Measurements from ENCODE around the gene EFL1.

Gene EFL1

DNA sequence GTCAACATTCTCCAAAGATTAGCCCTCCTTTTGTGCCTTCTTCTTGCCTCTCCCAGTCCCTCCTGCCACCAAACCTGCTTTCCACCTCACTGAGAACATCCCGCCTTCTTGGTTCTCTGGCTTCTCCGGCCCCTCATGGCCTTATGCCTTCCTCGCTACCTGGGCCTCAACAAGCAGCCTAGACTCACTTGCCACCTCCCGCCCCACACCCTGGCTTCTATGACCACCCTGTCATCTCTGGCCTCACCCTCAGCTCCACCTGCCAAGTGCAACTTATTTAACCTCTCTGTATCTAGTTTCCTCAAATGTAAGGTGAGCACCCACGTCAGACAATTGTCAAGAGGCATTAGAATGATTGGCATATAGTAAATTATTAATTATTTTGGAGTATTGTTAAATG lies 147.9 kb downstream of the EFL1 start:
- DNase-seq: no peak

- DNase-seq: no peak
These were observed 149.3 kb downstream of the EFL1 start for GRCh38 chr15:82113106-82113715.

GRCh38 chr15:82111918-82112317 lies 150.6 kb downstream of the EFL1 start:
- DNase-seq: no peak

GRCh38 chr15:82110144-82110543 lies 152.4 kb downstream of the EFL1 start:
- no peak for DNase-seq

- peak; percentile 89 for DNase-seq
These were observed 153.9 kb downstream of the EFL1 start for GRCh38 chr15:82108489-82109078.

GRCh38 chr15:82106679-82107078 lies 155.9 kb downstream of the EFL1 start:
- DNase-seq: no peak

DNA sequence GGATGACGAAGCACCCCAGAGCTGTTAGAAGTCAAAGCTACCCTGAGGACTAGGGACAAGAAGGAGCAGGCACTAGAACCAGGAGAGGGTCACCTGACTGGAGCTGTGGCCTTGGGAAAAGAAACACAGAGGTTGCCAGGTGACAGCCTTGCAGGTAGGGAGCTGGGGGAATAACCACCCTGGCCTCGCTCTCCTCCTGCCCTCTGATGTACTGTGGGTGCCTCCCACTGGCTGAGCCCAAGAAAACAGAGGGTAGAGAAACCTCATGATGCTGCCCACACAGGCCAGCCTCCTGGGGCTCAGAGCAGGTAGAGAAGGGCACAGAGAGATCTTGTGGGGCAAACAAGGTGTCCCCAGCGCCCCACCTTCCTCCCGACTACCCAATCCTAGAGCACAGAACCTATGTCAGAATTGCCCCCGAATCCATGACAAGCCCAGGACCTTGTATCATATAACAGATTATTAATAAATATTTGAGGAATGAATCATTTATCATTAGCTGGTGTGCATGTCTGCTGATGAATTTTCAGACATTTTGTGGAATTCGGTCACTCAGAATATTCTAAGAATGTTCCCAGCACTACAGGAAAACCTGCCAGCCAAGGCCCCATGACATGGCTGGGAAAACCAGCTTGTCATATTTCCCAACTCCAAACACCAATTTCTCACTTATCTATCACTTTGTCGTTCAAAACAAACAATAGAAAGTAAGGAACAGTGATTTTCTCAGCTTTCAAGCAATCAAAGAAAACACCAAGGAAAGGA lies 156.9 kb downstream of the EFL1 start:
- no peak for DNase-seq

- DNase-seq: no peak
These were observed 159.1 kb downstream of the EFL1 start for GRCh38 chr15:82103468-82103867.

DNA sequence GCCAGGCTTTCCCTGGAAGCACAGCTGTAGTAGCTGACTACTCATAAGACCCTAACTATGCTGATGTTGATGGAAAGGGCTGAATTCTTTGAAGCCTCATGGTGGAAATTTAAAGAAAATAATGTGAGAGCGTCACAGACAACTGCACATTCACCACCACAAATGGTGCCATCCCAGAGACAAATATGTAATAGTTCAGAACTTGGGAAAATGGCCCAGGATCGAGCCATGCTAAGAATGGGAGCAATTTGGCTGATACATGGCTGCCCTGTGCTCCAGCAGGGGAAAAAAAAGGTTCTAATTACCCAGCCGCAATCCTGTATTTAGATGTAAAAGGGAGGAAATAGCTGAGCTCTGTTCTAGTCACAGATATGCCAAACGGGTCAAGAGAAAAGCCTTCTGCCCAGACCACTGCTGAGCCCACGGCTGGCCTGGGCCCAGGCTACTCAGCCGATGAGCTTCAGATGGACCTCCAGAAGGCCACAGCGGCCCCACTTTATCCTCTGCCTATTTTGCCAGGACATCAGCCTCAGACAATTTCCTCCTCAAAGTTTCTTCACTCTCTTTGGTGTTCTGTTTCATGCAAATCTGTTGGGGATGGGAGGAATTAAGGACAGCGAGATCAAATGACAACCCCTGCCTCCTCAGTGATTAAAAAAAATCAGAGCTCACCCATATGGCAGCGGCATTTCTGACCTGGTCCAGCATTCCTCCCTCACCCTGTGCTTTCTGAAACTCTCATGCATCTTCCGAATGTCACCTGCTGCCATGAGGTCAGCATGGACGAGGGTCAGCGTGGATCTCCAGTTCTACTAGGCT lies 162.2 kb downstream of the EFL1 start:
- no peak for DNase-seq

- no peak for DNase-seq
These were observed 163.9 kb downstream of the EFL1 start for GRCh38 chr15:82098674-82099073.

DNA sequence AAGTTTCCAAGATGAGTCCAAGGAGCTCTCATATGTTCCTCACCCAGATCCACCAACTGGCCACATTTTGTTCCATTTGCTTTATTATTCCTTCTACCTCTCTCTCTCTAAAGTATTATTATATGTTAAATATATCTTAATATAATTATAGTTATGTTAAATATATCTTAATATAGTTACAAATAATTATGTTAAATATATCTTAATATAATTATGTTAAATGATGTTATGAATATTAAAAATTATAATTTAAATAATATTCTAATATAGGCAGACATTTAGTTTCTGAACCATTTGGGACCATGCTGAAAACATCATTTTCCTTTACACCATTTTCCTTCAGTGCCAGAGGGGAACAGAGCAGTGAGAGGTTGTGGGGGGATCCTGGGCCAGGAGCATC lies 166.7 kb downstream of the EFL1 start:
- no peak for DNase-seq

DNA sequence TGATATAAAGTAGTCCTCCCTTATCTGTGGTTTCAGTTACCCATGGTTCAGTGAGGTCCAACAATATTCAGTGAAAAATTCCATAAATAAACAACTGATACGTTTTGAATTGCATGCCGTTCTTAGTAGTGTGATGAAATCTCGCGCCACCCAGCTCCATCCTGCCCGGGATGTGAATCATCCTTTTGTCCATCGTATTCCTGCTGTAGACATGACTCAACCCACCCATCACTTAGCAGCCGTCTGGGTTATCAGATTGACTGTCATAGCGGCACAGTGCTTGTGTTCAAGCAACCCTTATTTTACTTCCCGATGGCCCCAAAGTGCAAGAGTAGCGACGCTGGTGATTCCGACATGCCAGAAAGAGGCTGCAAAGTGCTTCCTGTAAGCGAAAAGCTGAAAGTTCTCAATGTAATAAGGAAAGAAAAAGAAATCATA lies 168.7 kb downstream of the EFL1 start:
- DNase-seq: no peak

DNA sequence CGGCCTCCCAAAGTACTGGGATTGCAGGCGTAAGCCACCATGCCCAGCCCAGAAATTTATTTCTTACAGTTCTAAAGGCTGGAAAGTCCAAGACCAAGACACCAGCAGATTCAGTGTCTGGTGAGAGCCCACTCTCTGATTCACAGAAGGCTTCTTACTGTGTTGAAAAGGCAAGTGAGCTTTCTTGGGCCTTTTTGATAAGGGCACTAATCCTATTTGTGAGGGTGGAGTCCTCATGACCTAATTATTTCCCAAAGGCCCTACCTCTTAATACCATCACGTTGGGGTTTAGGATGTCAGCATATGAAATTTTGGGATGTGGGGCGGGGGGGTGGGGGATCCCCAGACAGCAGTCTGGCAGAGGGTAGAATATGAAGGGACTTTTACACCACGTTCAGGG lies 169.2 kb downstream of the EFL1 start:
- no peak for DNase-seq

DNA sequence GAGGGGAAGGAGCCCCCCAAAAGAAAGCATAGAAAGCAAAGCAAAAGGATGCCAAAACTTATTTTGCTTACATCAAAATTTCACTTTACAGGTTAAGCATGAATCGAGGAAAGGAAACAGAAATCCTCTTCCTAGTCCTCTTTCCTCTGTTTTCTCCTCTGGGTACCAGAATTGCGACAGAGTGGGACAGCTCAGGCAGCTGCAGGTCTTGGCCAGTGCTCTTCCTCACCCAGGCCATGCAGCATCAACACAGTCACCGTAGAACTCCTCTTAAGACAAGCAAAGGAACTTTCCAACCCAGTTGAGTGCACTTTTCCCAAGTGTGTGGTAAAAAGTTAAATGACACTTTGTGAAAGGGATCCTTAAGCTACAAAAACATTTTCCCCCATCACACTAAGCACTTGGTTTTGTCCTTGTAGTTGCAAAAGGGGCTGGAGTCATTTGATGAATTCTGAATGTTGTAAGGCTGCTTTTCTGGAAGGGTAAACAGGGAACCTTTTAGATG lies 170.8 kb downstream of the EFL1 start:
- DNase-seq: no peak

DNA sequence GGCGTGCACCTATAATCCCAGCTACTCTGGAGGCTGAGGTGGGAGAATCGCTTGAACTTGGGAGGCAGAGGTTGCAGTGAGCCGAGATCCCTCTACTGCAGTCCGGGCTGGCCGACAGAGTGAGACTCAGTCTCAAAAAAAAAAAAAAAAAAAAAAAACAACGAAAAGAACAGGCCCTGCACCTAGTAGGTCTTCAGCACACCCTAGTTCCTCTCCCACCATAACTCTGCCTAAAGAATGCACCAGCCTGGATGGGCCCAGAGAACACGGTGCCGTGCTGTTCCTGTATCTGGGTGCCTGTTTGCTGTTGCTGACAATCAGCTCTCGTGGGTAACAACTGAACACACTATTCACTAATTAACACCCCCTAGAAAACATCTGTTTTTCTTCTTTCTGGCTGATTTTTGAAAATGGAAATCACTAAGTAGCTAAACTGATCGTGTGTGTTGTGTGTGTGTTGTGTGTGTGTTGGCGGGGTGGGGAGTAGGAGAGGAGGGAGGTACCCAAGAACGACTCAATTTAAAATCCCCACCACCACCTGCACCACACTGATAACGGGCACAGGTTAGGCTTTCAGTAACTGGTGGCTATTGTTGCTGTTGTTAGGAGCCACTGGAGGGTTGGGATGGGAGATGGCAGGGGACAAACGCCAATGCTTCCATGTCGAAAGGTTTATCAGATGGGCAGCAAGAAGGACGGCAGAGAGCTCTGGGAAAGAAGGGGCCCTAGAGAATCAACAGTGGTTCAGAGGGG lies 176.1 kb downstream of the EFL1 start:
- no peak for DNase-seq

DNA sequence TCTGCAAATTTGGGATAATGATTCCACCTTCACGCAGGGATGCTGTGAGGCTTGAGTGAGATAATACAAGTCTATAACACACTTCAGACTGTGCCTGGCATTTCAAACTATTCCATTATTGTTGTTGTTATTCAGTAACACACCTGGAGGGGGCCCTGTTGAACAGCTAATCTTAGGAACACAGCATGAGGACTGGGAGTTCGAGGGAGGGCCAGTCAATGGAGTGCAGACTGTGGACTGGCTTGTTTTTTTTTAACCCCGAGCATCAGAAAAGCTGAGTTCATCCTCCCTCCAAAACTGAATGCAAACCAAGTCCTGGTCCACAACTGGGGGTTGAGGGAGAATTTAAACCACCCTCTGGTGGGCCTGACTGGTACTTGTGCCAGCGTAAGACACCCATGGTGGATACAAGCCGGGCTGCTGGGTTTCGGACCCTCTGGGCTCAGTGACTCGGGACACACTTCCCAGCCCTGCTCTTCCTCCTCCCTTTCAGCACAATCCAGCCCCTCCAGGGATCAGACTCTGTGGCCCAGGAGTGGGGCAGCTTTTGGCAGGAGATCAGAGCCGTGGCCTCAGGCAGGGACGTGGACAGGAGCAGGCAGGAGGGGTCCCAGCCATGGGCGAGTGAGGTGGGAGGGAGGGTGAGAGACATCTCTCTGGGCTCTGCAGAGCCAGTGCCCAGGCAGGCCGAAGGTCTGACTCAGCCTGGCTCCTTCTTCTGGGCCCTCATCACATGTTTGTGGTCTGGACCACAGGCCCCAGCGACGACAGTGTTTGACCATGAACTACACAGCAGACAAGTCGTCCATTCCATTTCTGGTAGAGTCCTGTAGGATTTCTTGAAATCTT lies 180.4 kb downstream of the EFL1 start:
- no peak for DNase-seq

DNA sequence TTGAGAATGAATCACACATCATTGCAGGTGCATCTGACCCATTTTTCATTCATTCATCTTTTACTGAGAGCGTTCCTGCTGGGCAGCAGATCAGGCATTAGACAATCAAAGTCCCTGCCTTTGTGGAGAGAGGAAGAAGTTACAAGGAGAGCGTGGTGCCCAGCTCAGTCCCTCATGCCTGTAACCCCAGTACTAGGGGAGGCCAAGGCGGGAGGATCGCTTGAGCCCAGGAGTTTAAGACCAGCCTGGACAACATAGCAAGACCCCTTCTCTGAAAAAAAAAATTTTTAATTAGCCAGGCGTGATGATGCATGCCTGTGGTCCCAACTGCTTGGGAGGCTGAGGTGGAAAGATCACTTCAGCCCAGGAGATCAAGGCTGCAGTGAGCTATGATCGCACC lies 181.8 kb downstream of the EFL1 start:
- no peak for DNase-seq
